ENCODE results near the gene ZNF639. TPM values are rescaled to one million over a fixed set of nuclear protein-coding genes. Genes with fewer than 3 reads are reported as not detected.

Gene ZNF639
- total and polyA plus RNA-seq, 2 of the 13 experiments (the other 11 are each of a cell fraction or from before 2014, with no cell fraction given) = 11.6 to 42.4 TPM

DNA sequence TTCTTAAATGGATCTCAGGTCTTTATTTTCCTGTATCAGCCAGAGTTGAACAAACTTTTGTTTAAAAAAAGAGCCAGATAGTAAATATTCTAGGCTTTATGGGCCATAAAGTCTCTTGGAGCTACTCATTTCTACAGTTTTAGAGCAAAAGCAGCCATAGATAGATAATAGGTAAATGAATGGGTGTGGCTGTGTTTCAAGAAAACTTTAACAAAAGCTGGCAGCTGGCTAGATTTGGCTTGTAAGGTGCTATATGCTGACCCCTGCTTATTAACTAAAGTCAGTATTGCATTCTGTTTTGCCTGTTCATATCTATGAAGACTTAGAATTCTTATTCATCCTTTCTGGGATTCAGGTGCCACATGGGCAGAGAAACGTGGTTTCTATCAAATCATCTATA, 53.6 kb downstream of the ZNF639 start (continued):
- TF ChIP-seq FOXP4 (CRISPR knock-in tag; IDR thresholded peaks at IDR 0.05) (no peak), RFX1 (IDR thresholded peaks at IDR 0.05) (no peak), PAX8 (CRISPR knock-in tag; IDR thresholded peaks at IDR 0.05; ENCODE audit: borderline replicate concordance) (no peak), LRRFIP1 (CRISPR knock-in tag; conservative IDR thresholded peaks at IDR 0.05) (no peak), RNF219 (CRISPR knock-in tag; IDR thresholded peaks at IDR 0.05) (no peak)

Other genes starting within 250 kb of the ZNF639 start
- 11.4 and 20.4 TPM in 2 replicates for gene PIK3CA, start 174.7 kb upstream of the ZNF639 start, total RNA-seq (2016; rRNA removed; fragmentation: Illumina TruSeq; extraction: Trizol)
- gene PIK3CA, start 174.7 kb upstream of the ZNF639 start, polyA plus RNA-seq (2011; rRNA removed) = 4.6 and 5.7 TPM in 2 replicates
- 2.4 and 4.3 TPM in 2 replicates for gene KCNMB3, start 71.9 kb upstream of the ZNF639 start, total RNA-seq (2016; rRNA removed; fragmentation: Illumina TruSeq; extraction: Trizol)
- 7.1 and 8.7 TPM in 2 replicates for gene KCNMB3, start 71.9 kb upstream of the ZNF639 start, polyA plus RNA-seq (2011; rRNA removed)
- gene MFN1, start 24.7 kb downstream of the ZNF639 start, total RNA-seq (2016; rRNA removed; fragmentation: Illumina TruSeq; extraction: Trizol) = 37.5 and 58.4 TPM in 2 replicates
- 19.0 and 25.2 TPM in 2 replicates for gene MFN1, start 24.7 kb downstream of the ZNF639 start, polyA plus RNA-seq (2011; rRNA removed)
- gene GNB4, start 128.4 kb downstream of the ZNF639 start, total RNA-seq (2016; rRNA removed; fragmentation: Illumina TruSeq; extraction: Trizol) = 0.13 and 0.36 TPM in 2 replicates
- 0.01 and 0.07 TPM in 2 replicates for gene GNB4, start 128.4 kb downstream of the ZNF639 start, polyA plus RNA-seq (2011; rRNA removed)
- gene ACTL6A, start 239.9 kb downstream of the ZNF639 start, total RNA-seq (2016; rRNA removed; fragmentation: Illumina TruSeq; extraction: Trizol) = 84.1 and 116 TPM in 2 replicates
- 43.7 and 58.1 TPM in 2 replicates for gene ACTL6A, start 239.9 kb downstream of the ZNF639 start, polyA plus RNA-seq (2011; rRNA removed)